K562 (cell line): ENCODE results near the gene RELL1.

Source experiments
- ARHGAP35 ChIP-seq: fragments of 450-650 bp; IDR thresholded peaks from 2 replicates; pipeline ENCODE4 v1.6.1; 2018; ENCODE audit not compliant: partially characterized antibody
- CEBPB ChIP-seq: fragments of 450-650 bp; IDR thresholded peaks from 2 replicates; pipeline ENCODE4 v1.6.1; 2016; ENCODE audit warnings: missing genetic modification characterization, missing compliant biosample characterization
- EP400 ChIP-seq: fragments of 450-650 bp; IDR thresholded peaks from 2 replicates; pipeline ENCODE4 v1.6.1; 2017; ENCODE audit warnings: antibody characterized with exemption, mild to moderate bottlenecking, moderate library complexity
- GABPA ChIP-seq: fragments of 200-800 bp; sonication (Bioruptor generic); conservative IDR thresholded peaks from 2 replicates; pipeline ENCODE4 v1.6.1; 2016; ENCODE audit warnings: low read depth, missing genetic modification characterization, missing compliant biosample characterization
- HEY1 ChIP-seq: fragments of 250-450 bp; sonication (Bioruptor Pico); IDR thresholded peaks from 2 replicates; pipeline ENCODE4 v1.5.0; 2020; ENCODE audit warnings: mild to moderate bottlenecking, moderate library complexity, borderline replicate concordance
- MECOM ChIP-seq: fragments of 250-450 bp; sonication (Bioruptor Pico); IDR thresholded peaks from 2 replicates; pipeline ENCODE4 v1.8.0; 2022; ENCODE audit warnings: inconsistent platforms
- MYNN ChIP-seq, 2 experiments: sonication (generic); formaldehyde crosslinking in 1 of 2; IDR thresholded peaks; 2 replicates each; pipeline versions ENCODE4 v1.5.0 to v1.6.1; 2016 to 2020; ENCODE audit warnings: antibody characterized with exemption in 1 of 2, missing genetic modification reagents in 1 of 2
- SREBF1 ChIP-seq: fragments of 150-350 bp; IDR thresholded peaks from 2 replicates; pipeline ENCODE4 v1.6.1; 2014; ENCODE audit warnings: antibody characterized with exemption, low read depth, low read length, borderline replicate concordance
- TAF15 ChIP-seq: fragments of 200-400 bp; formaldehyde crosslinking; IDR thresholded peaks from 2 replicates; pipeline ENCODE4 v1.6.1; 2017; ENCODE audit warnings: mild to moderate bottlenecking, low read depth, low read length, moderate library complexity
- TF ChIP-seq, protein P1 (sequence below): fragments of 250-450 bp; sonication (Bioruptor Pico); IDR thresholded peaks from 2 replicates; pipeline ENCODE4 v1.8.0; 2022; ENCODE audit warnings: moderate library complexity, mild to moderate bottlenecking, inconsistent platforms
- TF ChIP-seq, protein P2 (sequence below), 3 experiments: IDR thresholded peaks in 2 of 3; conservative IDR thresholded peaks in 1 of 3; 2 replicates each; pipeline ENCODE4 v1.5.1; 2011 to 2012; ENCODE audit warnings: low read length in 3 of 3, mild to moderate bottlenecking in 3 of 3, control low read depth in 2 of 3, improper control_type of control experiment in 1 of 3, inconsistent platforms in 1 of 3, low read depth in 1 of 3, mixed read lengths in 1 of 3, moderate library complexity in 1 of 3; ENCODE audit not compliant: insufficient read depth in 2 of 3
- TF ChIP-seq, protein P3 (sequence below): fragments of 250-450 bp; sonication (Bioruptor Pico); IDR thresholded peaks from 2 replicates; pipeline ENCODE4 v1.8.0; 2022; ENCODE audit warnings: moderate library complexity, mild to moderate bottlenecking, inconsistent platforms

DNA sequence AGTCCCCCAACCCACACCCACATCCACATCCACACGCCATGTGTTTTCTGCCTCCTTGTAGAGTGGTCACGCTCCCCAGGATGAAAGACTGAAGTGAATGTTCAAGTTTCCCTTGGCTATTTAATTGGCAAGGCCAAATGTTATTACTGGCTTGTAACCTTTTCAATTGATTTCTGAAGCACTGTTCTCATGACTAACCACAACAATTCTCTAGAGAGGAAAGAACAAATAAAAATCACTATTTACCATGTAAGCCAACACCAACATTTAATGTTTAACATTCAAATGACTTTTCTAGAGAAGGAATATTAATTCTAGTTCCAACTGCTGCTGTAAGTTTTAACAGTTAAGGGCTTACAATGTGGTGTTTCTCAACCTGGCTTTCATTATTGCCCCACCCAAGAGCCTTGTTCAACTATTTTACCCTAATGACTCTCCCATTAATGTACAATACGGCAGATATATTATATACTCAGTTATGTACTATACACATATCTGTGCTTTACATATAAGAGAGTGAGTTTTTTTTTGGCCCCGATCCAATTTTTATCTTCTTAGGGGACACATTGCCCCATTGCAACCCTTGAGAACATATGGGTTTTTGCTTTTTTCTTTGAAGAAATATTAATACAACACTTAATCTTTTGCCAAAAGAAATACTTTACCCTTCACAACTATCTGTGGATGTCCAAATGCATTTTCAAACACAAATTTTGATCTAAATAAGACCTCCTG is 46.5 kb downstream of the RELL1 start:
- no peak for TF ChIP-seq CEBPB (tag)
- TF ChIP-seq, protein P1, sequence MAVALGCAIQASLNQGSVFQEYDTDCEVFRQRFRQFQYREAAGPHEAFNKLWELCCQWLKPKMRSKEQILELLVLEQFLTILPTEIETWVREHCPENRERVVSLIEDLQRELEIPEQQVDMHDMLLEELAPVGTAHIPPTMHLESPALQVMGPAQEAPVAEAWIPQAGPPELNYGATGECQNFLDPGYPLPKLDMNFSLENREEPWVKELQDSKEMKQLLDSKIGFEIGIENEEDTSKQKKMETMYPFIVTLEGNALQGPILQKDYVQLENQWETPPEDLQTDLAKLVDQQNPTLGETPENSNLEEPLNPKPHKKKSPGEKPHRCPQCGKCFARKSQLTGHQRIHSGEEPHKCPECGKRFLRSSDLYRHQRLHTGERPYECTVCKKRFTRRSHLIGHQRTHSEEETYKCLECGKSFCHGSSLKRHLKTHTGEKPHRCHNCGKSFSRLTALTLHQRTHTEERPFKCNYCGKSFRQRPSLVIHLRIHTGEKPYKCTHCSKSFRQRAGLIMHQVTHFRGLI (CRISPR knock-in tag) = no peak
- TF ChIP-seq, protein P2, sequence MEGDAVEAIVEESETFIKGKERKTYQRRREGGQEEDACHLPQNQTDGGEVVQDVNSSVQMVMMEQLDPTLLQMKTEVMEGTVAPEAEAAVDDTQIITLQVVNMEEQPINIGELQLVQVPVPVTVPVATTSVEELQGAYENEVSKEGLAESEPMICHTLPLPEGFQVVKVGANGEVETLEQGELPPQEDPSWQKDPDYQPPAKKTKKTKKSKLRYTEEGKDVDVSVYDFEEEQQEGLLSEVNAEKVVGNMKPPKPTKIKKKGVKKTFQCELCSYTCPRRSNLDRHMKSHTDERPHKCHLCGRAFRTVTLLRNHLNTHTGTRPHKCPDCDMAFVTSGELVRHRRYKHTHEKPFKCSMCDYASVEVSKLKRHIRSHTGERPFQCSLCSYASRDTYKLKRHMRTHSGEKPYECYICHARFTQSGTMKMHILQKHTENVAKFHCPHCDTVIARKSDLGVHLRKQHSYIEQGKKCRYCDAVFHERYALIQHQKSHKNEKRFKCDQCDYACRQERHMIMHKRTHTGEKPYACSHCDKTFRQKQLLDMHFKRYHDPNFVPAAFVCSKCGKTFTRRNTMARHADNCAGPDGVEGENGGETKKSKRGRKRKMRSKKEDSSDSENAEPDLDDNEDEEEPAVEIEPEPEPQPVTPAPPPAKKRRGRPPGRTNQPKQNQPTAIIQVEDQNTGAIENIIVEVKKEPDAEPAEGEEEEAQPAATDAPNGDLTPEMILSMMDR (IDR thresholded peaks at IDR 0.05 in 2 of 3, conservative IDR thresholded peaks at IDR 0.05 in 1 of 3; ENCODE audit: insufficient read depth in 2 of 3, low read depth in 1 of 3, low read length in 3 of 3) = no peak
- no peak for TF ChIP-seq TAF15
- TF ChIP-seq HEY1 = no peak
- no peak for TF ChIP-seq ARHGAP35
- TF ChIP-seq, protein P3, sequence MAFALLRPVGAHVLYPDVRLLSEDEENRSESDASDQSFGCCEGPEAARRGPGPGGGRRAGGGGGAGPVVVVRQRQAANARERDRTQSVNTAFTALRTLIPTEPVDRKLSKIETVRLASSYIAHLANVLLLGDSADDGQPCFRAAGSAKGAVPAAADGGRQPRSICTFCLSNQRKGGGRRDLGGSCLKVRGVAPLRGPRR (CRISPR knock-in tag) = no peak
- TF ChIP-seq MECOM (CRISPR knock-in tag) = no peak
- TF ChIP-seq SREBF1 = no peak
- no peak for TF ChIP-seq GABPA
- no peak for TF ChIP-seq EP400
- TF ChIP-seq MYNN (IDR thresholded peaks at IDR 0.05) = no peak
- TF ChIP-seq MYNN (CRISPR knock-in tag; IDR thresholded peaks at IDR 0.05) = no peak
